SU-DHL-6 (cell line): Measurements from ENCODE around the gene DOC2B.

ENCODE experiments used
- CTCF ChIP-seq: fragments of 200-600 bp; sonication (generic); IDR thresholded peaks from one replicate; pipeline ENCODE4 v1.5.1; 2017; ENCODE audit warnings: antibody characterized with exemption, mild to moderate bottlenecking, low read length, moderate library complexity; ENCODE audit not compliant: insufficient read depth, poor library complexity, severe bottlenecking
- EZH2phosphoT487 ChIP-seq: fragments of 200-600 bp; sonication (generic), shearing (Covaris generic); conservative IDR thresholded peaks from 2 replicates; pipeline ENCODE4 v1.6.1; 2018; ENCODE audit warnings: mild to moderate bottlenecking, antibody characterized with exemption, low read length, moderate library complexity, mixed read lengths

GRCh38 chr17:156946-157345 lies 24.5 kb downstream of the DOC2B start:
- TF ChIP-seq CTCF (no peak), EZH2phosphoT487 (no peak)
